GM12801 (cell line): ENCODE measurements around the gene RANBP2.

Source experiments
- CTCF ChIP-seq: IDR thresholded peaks from one replicate; pipeline ENCODE4 v1.5.1; 2011; ENCODE audit warnings: control low read depth; ENCODE audit not compliant: insufficient read length; ENCODE audit errors: extremely low read depth

RANBP2 gene

GRCh38 chr2:108825254-108825653, 106.0 kb downstream of the RANBP2 start:
- TF ChIP-seq CTCF: no peak

GRCh38 chr2:108825736-108826135, 106.5 kb downstream of the RANBP2 start:
- no peak for TF ChIP-seq CTCF

GRCh38 chr2:108829578-108830310, 110.5 kb downstream of the RANBP2 start:
- no peak for TF ChIP-seq CTCF

GRCh38 chr2:108833219-108833618, 113.9 kb downstream of the RANBP2 start:
- no peak for TF ChIP-seq CTCF

- no peak for TF ChIP-seq CTCF
These were observed 115.3 kb downstream of the RANBP2 start for GRCh38 chr2:108834620-108835019.

GRCh38 chr2:108835040-108835439, 115.8 kb downstream of the RANBP2 start:
- no peak for TF ChIP-seq CTCF
